K562 (cell line): Measurements from ENCODE around the gene FGL2. TPM values are rescaled to one million over a fixed set of nuclear protein-coding genes. Genes with fewer than 3 reads are reported as not detected.

Experiments
- ATAC-seq: fragments of 200-7000 bp; cut with Tn5 transposase; 3 replicates; pipeline ENCODE4 v1.9.1; 2020; ENCODE audit warnings: moderate library complexity
- BruUV-seq: library from RNA; stranded (reverse); fragments of 400-500 nt; replicated peaks from 2 replicates; lab custom pipeline; 2021; lab: Mats Ljungman, UMichigan
- CTCF ChIA-PET: fragments of 300-600 bp; formaldehyde crosslinking; extraction: SDS; loops from one replicate; lab custom pipeline; 2021; ENCODE audit warnings: low intra/inter-chr PET ratio; lab: Yijun Ruan, JAX
- POLR2A ChIA-PET: fragments of 300-600, 350-650 bp; sonication (Branson Sonifier 250); formaldehyde crosslinking; extraction: SDS; loops from one replicate; lab custom pipeline; 2021; ENCODE audit warnings: antibody characterized with exemption, inconsistent platforms; lab: Yijun Ruan, JAX
- DNase-seq, 4 experiments: peaks; one replicate each; pipeline versions ENCODE4 v3.0.0 to v3.0.0-alpha.2; 2011 to 2018; ENCODE audit warnings: low spot score in 3 of 4, mixed read lengths in 3 of 4; ENCODE audit errors: extremely low read depth in 1 of 4
- FAIRE-seq: peaks from 2 replicates; lab custom pipeline; 2011; peaks lifted over from hg19 to GRCh38; lab: Jason Lieb, UNC
- H2AFZ ChIP-seq: 2 replicates; pipeline ENCODE4 v1.6.0; 2011; ENCODE audit warnings: low read depth, low read length, control low read depth, inconsistent platforms
- H3K27ac ChIP-seq: fragments of 200-600 bp; 3 replicates; pipeline ENCODE4 v1.8.0; 2011; ENCODE audit warnings: low read depth, mild to moderate bottlenecking, control low read depth, inconsistent platforms, low read length, moderate library complexity, mixed read lengths; ENCODE audit errors: extremely low read depth
- H3K27me3 ChIP-seq, 2 experiments: fragments of 300-600 bp in 1 of 2; 2 replicates in 1 of 2; 3 replicates in 1 of 2; pipeline versions ENCODE4 v1.6.0 to v1.8.0; 2011; ENCODE audit warnings: inconsistent platforms in 2 of 2, low read length in 2 of 2, mild to moderate bottlenecking in 1 of 2, mixed read lengths in 1 of 2, moderate library complexity in 1 of 2; ENCODE audit not compliant: control insufficient read depth in 2 of 2, insufficient read depth in 2 of 2
- H3K36me3 ChIP-seq: fragments of 300-600 bp; 3 replicates; pipeline ENCODE4 v1.8.0; 2011; ENCODE audit warnings: mild to moderate bottlenecking, low read length, inconsistent platforms; ENCODE audit not compliant: control insufficient read depth, insufficient read depth
- H3K4me1 ChIP-seq, 2 experiments: fragments of 200-600 bp in 1 of 2; replicated peaks in 1 of 2; 2 replicates in 1 of 2; 3 replicates in 1 of 2; pipeline versions ENCODE4 v1.5.1 to v1.8.0; 2011; ENCODE audit warnings: inconsistent platforms in 2 of 2, low read length in 2 of 2, mild to moderate bottlenecking in 1 of 2, mixed read lengths in 1 of 2, moderate library complexity in 1 of 2; ENCODE audit not compliant: control insufficient read depth in 2 of 2, insufficient read depth in 2 of 2
- H3K4me2 ChIP-seq: 2 replicates; pipeline ENCODE4 v1.6.1; 2011; ENCODE audit warnings: low read length, control low read depth, inconsistent platforms, mixed read lengths; ENCODE audit not compliant: insufficient read depth
- H3K4me3 ChIP-seq: fragments of 200-600 bp; sonication (generic), shearing (Covaris generic); 2 replicates; pipeline ENCODE4 v1.5.1; 2016; ENCODE audit warnings: control low read depth, inconsistent platforms
- H3K79me2 ChIP-seq: fragments of 200-600 bp; 3 replicates; pipeline ENCODE4 v1.8.0; 2011; ENCODE audit warnings: low read length, inconsistent platforms; ENCODE audit not compliant: control insufficient read depth, insufficient read depth
- H3K9ac ChIP-seq, 2 experiments: 2 replicates each; pipeline versions ENCODE4 v1.6.0 to v1.6.1; 2011; ENCODE audit warnings: low read depth in 2 of 2, low read length in 2 of 2, control low read depth in 1 of 2, inconsistent platforms in 1 of 2, mild to moderate bottlenecking in 1 of 2, mixed read lengths in 1 of 2; ENCODE audit not compliant: insufficient read depth in 1 of 2
- H3K9me1 ChIP-seq: one replicate; pipeline ENCODE4 v1.6.0; 2011; ENCODE audit warnings: inconsistent platforms, mild to moderate bottlenecking, low read length, moderate library complexity; ENCODE audit not compliant: control insufficient read depth, insufficient read depth
- H3K9me3 ChIP-seq: replicated peaks from 2 replicates; pipeline ENCODE4 v1.5.1; 2011; ENCODE audit warnings: low read depth, low read length, inconsistent platforms; ENCODE audit not compliant: control insufficient read depth, insufficient read depth
- H4K20me1 ChIP-seq: replicated peaks from 2 replicates; pipeline ENCODE4 v1.6.1; 2011; ENCODE audit warnings: low read length, inconsistent platforms, mixed read lengths; ENCODE audit not compliant: control insufficient read depth, insufficient read depth
- BHLHE40 ChIP-seq: IDR thresholded peaks from 2 replicates; pipeline ENCODE4 v1.6.1; 2011; ENCODE audit warnings: low read length, improper control_type of control experiment
- HINFP ChIP-seq: fragments of 450-650 bp; conservative IDR thresholded peaks from 2 replicates; pipeline ENCODE4 v1.6.1; 2016; ENCODE audit warnings: missing genetic modification characterization, low read depth, mild to moderate bottlenecking, control low read depth, missing compliant biosample characterization
- NR2C2 ChIP-seq, 2 experiments: fragments of 200-800 bp in 1 of 2; sonication (Bioruptor generic) in 1 of 2; sonication (generic) in 1 of 2; formaldehyde crosslinking in 1 of 2; IDR thresholded peaks; 2 replicates each; pipeline versions ENCODE4 v1.6.1 to v1.8.0; 2016 to 2022; ENCODE audit warnings: mild to moderate bottlenecking in 1 of 2, missing compliant biosample characterization in 1 of 2, missing genetic modification characterization in 1 of 2, missing genetic modification reagents in 1 of 2
- WGBS: fragments of 100-300 bp; shearing (Covaris generic); methylation state at CpG from one replicate; pipeline ENCODE4 v1.1.6; 2016; ENCODE audit warnings: low coverage, mixed read lengths; ENCODE audit not compliant: insufficient coverage; ENCODE audit errors: missing lambda C conversion rate; 5-methylcytosine and 5-hydroxymethylcytosine counted together
- in situ Hi-C: fragments of 300-500 bp; cut with MboI; formaldehyde crosslinking; loops from 4 replicates; pipeline ENCODE4 v1.15.0; 2018; ENCODE audit warnings: inconsistent platforms, mixed read lengths
- intact Hi-C: fragments of 100-400 bp; cut with micrococcal nuclease; formaldehyde crosslinking; loops from 2 replicates; pipeline ENCODE4 v1.14.2; 2022
- polyA plus RNA-seq, 8 experiments: library from polyadenylated mRNA; depleted of rRNA in 4 of 8; stranded (reverse) in 5 of 8; unstranded in 3 of 8; fragments of >200 nt; fragmentation: Nextera tagmentation in 2 of 8; fragmentation: Illumina TruSeq in 1 of 8; extraction: Ambion mirVana in 2 of 8; extraction: Trizol in 1 of 8; gene quantifications; 2 replicates each; pipeline versions ENCODE4 v1.2.1 to v1.2.3, GENCODE V29; 2011 to 2014; ENCODE audit warnings: inconsistent platforms in 1 of 8, missing spikeins in 1 of 8
- total RNA-seq, 7 experiments: library from RNA; depleted of rRNA in 6 of 7; stranded (reverse); fragments of >200 nt in 6 of 7; fragmentation: Illumina TruSeq in 2 of 7; extraction: Trizol in 2 of 7; gene quantifications; 2 replicates each; pipeline versions ENCODE4 v1.2.1 to v1.2.3, GENCODE V29; 2011 to 2021; ENCODE audit warnings: low replicate concordance in 1 of 7

Gene FGL2
- total and polyA plus RNA-seq, 9 of the 15 experiments (the other 6 are each of a cell fraction or from before 2014, with no cell fraction given), result 0.11 TPM; not detected in 8

GRCh38 chr7:77245015-77245755 lies 45.6 kb upstream of the FGL2 start:
- ChIA-PET CTCF (no interaction called here), POLR2A (no interaction called here)
- Histone ChIP-seq H3K9ac (no peak overlapping the region), H3K36me3 (no peaks in the 10 kb centered on the region), H3K9me1 (no peaks in the 10 kb centered on the region), H3K27me3 (peaks cover 0 to 5% of the 10 kb centered on the region in 2 experiments; a peak in 2 of 5 replicates), H3K27ac (no peak overlapping the region), H3K4me1 (no peaks in the 10 kb centered on the region; a peak in 1 of 5 replicates), H2AFZ (no peak overlapping the region), H4K20me1 (no peaks in the 10 kb centered on the region), H3K4me2 (no peak overlapping the region), H3K4me3 (no peak overlapping the region), H3K9me3 (no peaks in the 10 kb centered on the region), H3K79me2 (no peaks in the 10 kb centered on the region)
- TF ChIP-seq HINFP (tag), result no peak
- TF ChIP-seq BHLHE40, result peak; percentile 27; the same call in 1 of the 2 replicates
- no peak for TF ChIP-seq NR2C2 (CRISPR knock-in tag; IDR thresholded peaks at IDR 0.05)
- peak; percentile 26; the same call in 1 of the 2 replicates for TF ChIP-seq NR2C2 (tag; IDR thresholded peaks at IDR 0.05)
- intact Hi-C loops, result loop anchor here (10.0 kb wide), 1 partner anchor 120 kb away; the partner anchor contains the start of gene CCDC146
- 6% methylated on average over 7 of the region's 7 CpGs for WGBS
- no TSS peak for BruUV-seq
- FAIRE-seq (no peak), ATAC-seq (0 out of 3 replicates have a peak, but pooled peaks have one; percentile 29), DNase-seq (no peak)
- in situ Hi-C loops, result loop anchor here (25.0 kb wide), 1 partner anchor 608 kb away; the partner anchor contains the start of gene POMZP3
